Neural cell (in vitro differentiated cells): Measurements from ENCODE around the gene CDH4. TPM values are rescaled to one million over a fixed set of nuclear protein-coding genes. Genes with fewer than 3 reads are reported as not detected.

Experiments used
- H2AFZ ChIP-seq: fragments of 200-600, 300-800 bp; sonication (generic), shearing (Covaris generic); 2 replicates; pipeline ENCODE4 v1.6.0; 2014; ENCODE audit warnings: low read depth, mild to moderate bottlenecking, antibody characterized with exemption, low read length, moderate library complexity
- H3F3A ChIP-seq: fragments of 200-600 bp; shearing (Covaris generic); 2 replicates; pipeline ENCODE4 v1.6.1; 2016; ENCODE audit warnings: mild to moderate bottlenecking, moderate library complexity, mixed read lengths, antibody characterized with exemption, low read length; ENCODE audit not compliant: insufficient read depth, poor library complexity, severe bottlenecking
- H3K27ac ChIP-seq: fragments of 200-600, 300-800 bp; sonication (generic), shearing (Covaris generic); 2 replicates; pipeline ENCODE4 v1.5.1; 2014; ENCODE audit warnings: mild to moderate bottlenecking, low read length, moderate library complexity
- H3K27me3 ChIP-seq: fragments of 300-800, 200-600 bp; sonication (generic), shearing (Covaris generic); 2 replicates; pipeline ENCODE4 v1.6.0; 2014; ENCODE audit warnings: mild to moderate bottlenecking, low read depth, low read length, moderate library complexity; ENCODE audit not compliant: insufficient read depth
- H3K36me3 ChIP-seq: fragments of 300-800, 200-600 bp; sonication (generic), shearing (Covaris generic); 2 replicates; pipeline ENCODE4 v1.5.1; 2014; ENCODE audit warnings: mild to moderate bottlenecking, antibody characterized with exemption, low read length, moderate library complexity; ENCODE audit not compliant: insufficient read depth
- H3K4me2 ChIP-seq: fragments of 300-800, 200-600 bp; sonication (generic), shearing (Covaris generic); 2 replicates; pipeline ENCODE4 v1.6.0; 2014; ENCODE audit warnings: mild to moderate bottlenecking, low read length
- H3K4me3 ChIP-seq: fragments of 300-800, 200-600 bp; sonication (generic), shearing (Covaris generic); 2 replicates; pipeline ENCODE4 v1.5.1; 2014; ENCODE audit warnings: mild to moderate bottlenecking, low read length, moderate library complexity
- H3K79me2 ChIP-seq: fragments of 200-600 bp; shearing (Covaris generic); replicated peaks from 2 replicates; pipeline ENCODE4 v1.6.0; 2014; ENCODE audit warnings: mild to moderate bottlenecking, low read length, moderate library complexity; ENCODE audit not compliant: insufficient read depth
- H3K9ac ChIP-seq: fragments of 300-800, 200-600 bp; sonication (generic), shearing (Covaris generic); 2 replicates; pipeline ENCODE4 v1.6.1; 2016; ENCODE audit warnings: mild to moderate bottlenecking, low read length, mixed read lengths
- H3K9me2 ChIP-seq: fragments of 200-600 bp; shearing (Covaris generic); 2 replicates; pipeline ENCODE4 v1.6.1; 2016; ENCODE audit warnings: mild to moderate bottlenecking, low read length, mixed read lengths; ENCODE audit not compliant: insufficient read depth
- H3K9me3 ChIP-seq: fragments of 200-600, 300-800 bp; sonication (generic), shearing (Covaris generic); 2 replicates; pipeline ENCODE4 v1.6.1; 2016; ENCODE audit warnings: mild to moderate bottlenecking, mixed run types, low read length, moderate library complexity, mixed read lengths
- H4K20me1 ChIP-seq: fragments of 200-600 bp; shearing (Covaris generic); 2 replicates; pipeline ENCODE4 v1.6.1; 2016; ENCODE audit warnings: mild to moderate bottlenecking, mixed run types; ENCODE audit not compliant: insufficient read depth
- CTCF ChIP-seq: fragments of 450-650 bp; IDR thresholded peaks from 2 replicates; pipeline ENCODE4 v1.5.1; 2014; ENCODE audit warnings: antibody characterized with exemption, mild to moderate bottlenecking, moderate library complexity; ENCODE audit not compliant: poor library complexity, severe bottlenecking
- EP300 ChIP-seq: fragments of 450-650 bp; conservative IDR thresholded peaks from 2 replicates; pipeline ENCODE4 v1.6.1; 2014; ENCODE audit warnings: antibody characterized with exemption, mild to moderate bottlenecking, moderate library complexity; ENCODE audit not compliant: poor library complexity, severe bottlenecking
- EZH2 ChIP-seq: fragments of 200-600, 300-800 bp; shearing (Covaris generic), sonication (generic); IDR thresholded peaks from 2 replicates; pipeline ENCODE4 v1.6.1; 2014; ENCODE audit warnings: antibody characterized with exemption, low read length, borderline replicate concordance, mild to moderate bottlenecking; ENCODE audit not compliant: insufficient read depth, poor library complexity, severe bottlenecking
- MXI1 ChIP-seq: fragments of 450-650 bp; conservative IDR thresholded peaks from 2 replicates; pipeline ENCODE4 v1.6.1; 2014; ENCODE audit warnings: antibody characterized with exemption, mild to moderate bottlenecking; ENCODE audit not compliant: poor library complexity, severe bottlenecking
- POLR2AphosphoS5 ChIP-seq: IDR thresholded peaks from 2 replicates; pipeline ENCODE4 v1.6.1; 2012
- REST ChIP-seq: IDR thresholded peaks from 2 replicates; pipeline ENCODE4 v1.6.1; 2012; ENCODE audit warnings: borderline replicate concordance
- SMC3 ChIP-seq: fragments of 450-650 bp; conservative IDR thresholded peaks from 2 replicates; pipeline ENCODE4 v1.6.1; 2014; ENCODE audit warnings: antibody characterized with exemption, mild to moderate bottlenecking, moderate library complexity; ENCODE audit not compliant: poor library complexity
- polyA plus RNA-seq: library from polyadenylated mRNA; depleted of rRNA; stranded (reverse); fragments of >200 nt; gene quantifications from 2 replicates; pipeline ENCODE4 v1.2.3, GENCODE V29; 2014

Gene CDH4
- polyA plus RNA-seq, 1 donor from 2014 or later: 24.6 TPM

DNA sequence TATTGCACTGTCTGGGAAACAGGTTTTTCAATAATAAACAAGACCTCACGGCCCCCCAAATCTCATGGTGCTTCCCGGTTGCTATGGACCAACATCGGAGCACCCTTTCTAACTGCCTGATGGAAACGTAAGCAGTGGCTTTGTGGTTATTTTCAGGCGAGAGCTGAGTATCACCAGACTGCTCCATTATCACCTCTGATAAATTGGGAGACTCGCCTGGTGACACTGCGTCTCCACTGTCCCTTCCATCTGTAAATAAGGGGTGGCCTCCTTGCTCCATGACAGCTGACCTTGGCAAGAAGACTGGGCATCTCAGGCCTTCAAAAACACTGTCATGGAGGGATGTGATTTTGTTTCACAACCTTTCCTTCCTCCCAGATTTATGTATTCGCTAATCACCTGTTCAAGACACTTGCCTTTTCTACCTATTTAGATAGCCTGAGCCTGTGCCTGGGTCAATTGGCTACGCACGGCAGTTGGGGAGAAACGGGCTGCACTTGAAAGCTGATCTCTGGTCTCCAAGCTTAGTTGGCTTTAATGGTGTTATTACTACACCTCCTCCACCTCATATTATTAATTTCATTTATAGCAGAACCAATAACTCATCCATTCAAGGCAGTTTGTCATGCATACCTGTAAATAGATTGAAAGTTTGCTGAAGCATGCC, 17.7 kb upstream of the CDH4 start:
- H3K9me3 ChIP-seq: no peaks in the 10 kb centered on the region
- no peaks in the 10 kb centered on the region for H3K9me2 ChIP-seq
- no peak overlapping the region for H3K4me2 ChIP-seq
- H2AFZ ChIP-seq: no peak overlapping the region
- H3K79me2 ChIP-seq: no peaks in the 10 kb centered on the region
- no peak overlapping the region for H3K4me3 ChIP-seq
- H3K36me3 ChIP-seq: no peaks in the 10 kb centered on the region
- no peak overlapping the region for H3K9ac ChIP-seq
- H4K20me1 ChIP-seq: no peaks in the 10 kb centered on the region
- H3K27ac ChIP-seq: no peak overlapping the region
- no peak for TF ChIP-seq POLR2AphosphoS5
- TF ChIP-seq EZH2: no peak
- TF ChIP-seq MXI1: no peak
- no peak for TF ChIP-seq REST
- no peak for TF ChIP-seq CTCF
- TF ChIP-seq EP300: no peak
- no peaks in the 10 kb centered on the region for H3K27me3 ChIP-seq
- H3F3A ChIP-seq: no peaks in the 10 kb centered on the region

GRCh38 chr20:61236713-61237112, 15.3 kb upstream of the CDH4 start:
- no peaks in the 10 kb centered on the region for H3K27me3 ChIP-seq
- no peaks in the 10 kb centered on the region for H4K20me1 ChIP-seq
- no peak overlapping the region for H3K27ac ChIP-seq
- H3K4me2 ChIP-seq: no peak overlapping the region
- TF ChIP-seq EZH2 (no peak), SMC3 (no peak)
- no peaks in the 10 kb centered on the region for H3K9me2 ChIP-seq
- H3K36me3 ChIP-seq: no peaks in the 10 kb centered on the region
- no peaks in the 10 kb centered on the region for H3F3A ChIP-seq
- no peak overlapping the region for H2AFZ ChIP-seq
- H3K9ac ChIP-seq: no peak overlapping the region
- H3K4me3 ChIP-seq: no peak overlapping the region
- no peaks in the 10 kb centered on the region for H3K79me2 ChIP-seq
- H3K9me3 ChIP-seq: peaks cover 10% of the 10 kb centered on the region

- Histone ChIP-seq H3K9me3 (peaks cover 10% of the 10 kb centered on the region), H3K27ac (no peak overlapping the region), H4K20me1 (no peaks in the 10 kb centered on the region), H3K36me3 (no peaks in the 10 kb centered on the region), H3K9me2 (no peaks in the 10 kb centered on the region), H3F3A (no peaks in the 10 kb centered on the region), H3K79me2 (no peaks in the 10 kb centered on the region), H2AFZ (no peak overlapping the region), H3K27me3 (no peaks in the 10 kb centered on the region), H3K9ac (no peak overlapping the region), H3K4me3 (no peak overlapping the region), H3K4me2 (no peak overlapping the region)
- TF ChIP-seq POLR2AphosphoS5 (no peak), SMC3 (no peak), REST (no peak), MXI1 (no peak), CTCF (no peak)
Observed at GRCh38 chr20:61238813-61239212, 13.2 kb upstream of the CDH4 start.
